OCI-LY1 (cell line): ENCODE results near the gene RALGAPB.

Experiments
- EZH2 ChIP-seq: fragments of 200-600 bp; sonication (generic), shearing (Covaris generic); IDR thresholded peaks from 2 replicates; pipeline ENCODE4 v1.8.0; 2017; ENCODE audit warnings: borderline replicate concordance, mixed run types, mild to moderate bottlenecking, antibody characterized with exemption, low read length, moderate library complexity, mixed read lengths
- TF ChIP-seq, protein P1 (sequence below): fragments of 200-600 bp; sonication (generic), shearing (Covaris generic); IDR thresholded peaks from 2 replicates; pipeline ENCODE4 v1.5.1; 2017; ENCODE audit warnings: mild to moderate bottlenecking, antibody characterized with exemption, low read length, moderate library complexity, mixed read lengths

- TF ChIP-seq, protein P1, sequence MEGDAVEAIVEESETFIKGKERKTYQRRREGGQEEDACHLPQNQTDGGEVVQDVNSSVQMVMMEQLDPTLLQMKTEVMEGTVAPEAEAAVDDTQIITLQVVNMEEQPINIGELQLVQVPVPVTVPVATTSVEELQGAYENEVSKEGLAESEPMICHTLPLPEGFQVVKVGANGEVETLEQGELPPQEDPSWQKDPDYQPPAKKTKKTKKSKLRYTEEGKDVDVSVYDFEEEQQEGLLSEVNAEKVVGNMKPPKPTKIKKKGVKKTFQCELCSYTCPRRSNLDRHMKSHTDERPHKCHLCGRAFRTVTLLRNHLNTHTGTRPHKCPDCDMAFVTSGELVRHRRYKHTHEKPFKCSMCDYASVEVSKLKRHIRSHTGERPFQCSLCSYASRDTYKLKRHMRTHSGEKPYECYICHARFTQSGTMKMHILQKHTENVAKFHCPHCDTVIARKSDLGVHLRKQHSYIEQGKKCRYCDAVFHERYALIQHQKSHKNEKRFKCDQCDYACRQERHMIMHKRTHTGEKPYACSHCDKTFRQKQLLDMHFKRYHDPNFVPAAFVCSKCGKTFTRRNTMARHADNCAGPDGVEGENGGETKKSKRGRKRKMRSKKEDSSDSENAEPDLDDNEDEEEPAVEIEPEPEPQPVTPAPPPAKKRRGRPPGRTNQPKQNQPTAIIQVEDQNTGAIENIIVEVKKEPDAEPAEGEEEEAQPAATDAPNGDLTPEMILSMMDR = no peak
- TF ChIP-seq EZH2 = no peak
These were observed 97.3 kb downstream of the RALGAPB start for GRCh38 chr20:38569747-38570525.
